ENCODE results near the gene EPN2.

The EPN2 gene

DNA sequence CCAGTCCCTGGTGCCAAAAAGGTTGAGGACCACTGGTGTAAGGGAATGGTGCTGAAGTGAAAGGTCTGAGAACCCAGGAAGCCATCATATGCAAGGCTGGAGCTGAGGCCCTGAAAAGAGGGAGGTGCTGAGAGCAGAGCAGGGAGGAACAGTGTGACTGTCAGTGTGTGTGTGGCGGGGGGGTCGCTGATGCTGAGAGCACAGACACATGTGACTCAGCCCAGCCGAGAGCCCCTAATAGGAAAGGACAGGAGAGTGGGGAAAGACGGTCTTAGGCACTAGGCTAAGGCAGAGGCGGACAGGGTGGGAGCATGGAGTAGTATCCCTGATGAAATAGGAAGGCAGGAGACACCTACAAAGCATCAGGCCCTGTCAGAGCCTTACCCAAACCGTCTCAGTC, 124.2 kb downstream of the EPN2 start:
- in situ Hi-C loops (cut with HindIII; ENCODE audit: low sequenced_read_pairs) = loop anchor here (5.0 to 25.0 kb wide), 2 partner anchors 96 to 426 kb away; no protein-coding TSS in a partner anchor

DNA sequence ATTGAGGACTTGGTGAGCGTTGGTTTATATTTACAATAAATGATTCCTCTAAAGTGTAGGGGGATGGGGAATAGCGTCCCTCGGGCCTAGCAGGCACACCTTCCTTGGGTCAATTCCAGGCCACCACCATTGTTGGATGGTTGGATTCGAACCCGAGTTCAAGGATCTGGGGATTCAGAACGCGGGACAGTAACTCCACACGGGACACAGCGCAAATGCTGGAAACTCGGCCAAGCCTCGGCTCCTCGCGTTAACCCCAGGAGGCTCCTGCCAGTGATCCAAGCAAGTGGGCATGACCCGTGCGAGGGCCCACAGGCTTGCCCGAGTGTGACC, 124.7 kb downstream of the EPN2 start:
- in situ Hi-C loops (cut with HindIII; ENCODE audit: low sequenced_read_pairs) = loop anchor here (5.0 to 25.0 kb wide), 2 partner anchors 95 to 425 kb away; no protein-coding TSS in a partner anchor

DNA sequence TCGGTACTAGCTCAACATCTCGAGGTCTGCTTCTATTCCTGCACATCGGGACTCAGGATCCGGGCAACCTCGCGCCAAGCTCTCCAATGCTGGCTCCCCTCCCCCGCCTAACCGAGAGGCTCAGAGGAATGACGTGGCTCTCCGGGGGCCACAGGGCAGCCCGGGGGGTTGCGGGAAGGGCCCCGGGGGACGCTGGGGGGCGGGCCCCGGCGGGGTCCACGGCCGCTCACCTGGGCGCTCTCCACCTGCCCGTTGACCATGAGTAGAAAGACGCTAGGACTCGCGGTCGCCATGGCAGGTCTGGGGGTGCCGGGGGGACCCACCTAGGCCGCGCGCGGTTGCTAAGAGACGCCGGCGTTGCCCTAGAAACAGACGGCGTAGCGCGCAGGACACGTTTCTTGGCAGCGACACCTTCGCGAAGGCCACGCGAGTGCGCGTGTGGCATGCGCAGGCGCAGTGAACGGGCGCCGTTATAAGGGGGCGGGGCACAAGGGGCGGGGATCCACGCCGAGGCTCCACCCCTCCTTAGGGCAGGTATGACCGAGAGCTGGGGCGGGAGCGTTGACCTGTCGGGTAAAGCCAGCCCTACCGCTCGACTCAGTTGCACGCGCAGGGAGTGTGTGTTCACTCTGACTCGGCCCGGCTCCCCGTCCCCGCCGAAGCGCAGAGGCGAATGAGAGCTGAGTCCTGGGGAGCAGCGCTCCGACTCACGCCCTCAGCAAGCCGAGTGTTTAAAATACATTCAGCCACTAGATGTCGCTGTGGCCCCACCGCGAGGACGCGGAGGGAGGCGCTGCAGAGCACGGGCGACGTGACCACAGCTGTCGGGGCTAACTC, 125.3 kb downstream of the EPN2 start, which contains the start of gene B9D1:
Gene B9D1 (minus strand): TSS at position 447 of the 837 bp plus-strand sequence. CDS start 154 bp downstream, at position 293.
- in situ Hi-C loops (cut with HindIII; ENCODE audit: low sequenced_read_pairs) = loop anchor here (5.0 to 25.0 kb wide), 2 partner anchors 95 to 425 kb away; no protein-coding TSS in a partner anchor

DNA sequence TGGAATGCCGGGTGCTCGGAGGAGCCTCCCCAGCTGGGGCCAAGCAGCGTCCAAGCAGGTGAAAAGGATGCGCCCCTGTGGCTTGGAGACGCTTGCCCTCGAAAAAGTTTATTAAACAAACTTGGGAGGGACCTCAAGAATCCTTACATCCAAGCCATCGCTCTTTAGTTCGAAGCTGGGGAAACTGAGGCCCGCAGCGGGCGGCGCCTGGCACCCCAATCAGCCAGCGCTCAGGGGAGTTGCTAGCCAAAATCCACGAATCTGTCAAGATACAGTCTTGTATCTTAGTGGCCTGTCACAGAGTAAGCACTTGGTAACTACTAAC, 125.9 kb downstream of the EPN2 start:
- in situ Hi-C loops (cut with HindIII; ENCODE audit: low sequenced_read_pairs) = loop anchor here (5.0 to 25.0 kb wide), 2 partner anchors 94 to 424 kb away; no protein-coding TSS in a partner anchor

DNA sequence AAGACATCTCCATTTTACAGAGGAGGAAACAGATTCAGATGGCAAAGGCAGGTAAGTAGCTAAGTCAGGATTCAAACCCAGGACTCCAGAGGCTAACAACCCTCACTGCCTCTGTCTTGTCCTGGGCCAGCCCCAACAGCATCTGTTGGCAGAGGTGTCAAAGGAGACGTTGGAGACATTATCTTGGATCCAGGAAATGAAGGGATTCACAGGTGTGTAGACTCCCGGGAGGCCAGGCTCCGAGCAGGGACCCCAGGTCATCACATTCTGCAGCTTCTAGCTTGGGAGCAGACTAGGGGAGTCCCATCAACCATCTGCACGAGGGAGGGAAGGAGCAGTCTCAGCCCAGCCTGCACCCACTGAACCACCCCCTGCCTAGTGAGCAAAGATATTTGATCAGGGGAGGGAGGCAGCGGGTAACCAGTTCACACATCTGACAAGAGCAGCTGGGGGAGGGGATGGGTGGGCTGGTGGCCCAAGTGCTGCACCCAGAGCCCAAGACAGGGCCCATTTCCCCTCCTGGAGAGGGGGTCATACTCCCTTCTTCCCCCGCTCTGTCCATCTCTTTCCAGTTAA, 126.4 kb downstream of the EPN2 start:
- in situ Hi-C loops (cut with HindIII; ENCODE audit: low sequenced_read_pairs) = loop anchor here (5.0 to 25.0 kb wide), 2 partner anchors 94 to 424 kb away; no protein-coding TSS in a partner anchor

DNA sequence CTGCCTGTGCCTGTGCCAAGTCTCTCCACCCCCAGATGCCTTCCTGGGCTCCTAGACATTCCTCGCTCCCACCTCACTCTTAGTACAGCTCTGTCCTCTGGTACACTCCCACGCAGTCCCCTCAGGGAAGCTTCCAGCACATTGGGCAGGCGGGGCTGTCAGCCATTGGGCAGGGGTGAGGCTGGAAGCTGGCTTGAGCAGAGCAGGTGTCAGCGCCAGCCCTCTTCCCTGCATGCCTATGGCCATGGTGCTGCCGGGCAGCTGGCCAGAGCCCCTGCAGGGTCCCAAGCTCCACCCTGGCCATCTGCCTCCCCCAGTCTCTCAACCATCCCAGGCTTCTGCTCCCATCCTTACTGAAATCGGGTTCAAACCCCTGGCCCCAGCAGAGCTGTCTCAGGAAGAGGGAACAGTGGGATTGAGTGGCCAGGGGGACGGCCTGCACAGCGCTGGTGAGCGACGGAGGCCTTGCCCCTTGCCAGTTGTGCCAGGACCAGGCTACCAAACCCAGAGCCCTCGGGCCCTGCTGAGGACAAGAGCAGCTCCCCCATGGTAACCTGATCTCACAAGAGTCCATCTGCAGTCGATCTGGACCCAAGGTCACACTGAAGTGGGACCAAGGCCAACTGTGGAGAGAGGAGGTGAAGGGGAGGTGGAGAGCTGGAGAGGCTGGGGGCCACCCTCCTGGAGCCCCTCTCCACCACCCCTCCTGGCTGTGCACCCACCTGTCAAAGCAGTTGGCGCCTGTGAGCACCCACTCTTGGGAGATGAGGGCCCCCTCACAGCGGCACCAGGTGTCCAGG, 127.7 kb downstream of the EPN2 start:
- in situ Hi-C loops (cut with HindIII; ENCODE audit: low sequenced_read_pairs) = loop anchor here (5.0 to 25.0 kb wide), 2 partner anchors 92 to 422 kb away; no protein-coding TSS in a partner anchor

GRCh38 chr17:19365499-19365817, 128.3 kb downstream of the EPN2 start:
- in situ Hi-C loops (cut with HindIII; ENCODE audit: low sequenced_read_pairs) = loop anchor here (25.0 kb wide), 1 partner anchor 422 kb away; no protein-coding TSS in a partner anchor

GRCh38 chr17:19365833-19366636, 128.9 kb downstream of the EPN2 start:
- in situ Hi-C loops (cut with HindIII; ENCODE audit: low sequenced_read_pairs) = loop anchor here (25.0 kb wide), 1 partner anchor 421 kb away; no protein-coding TSS in a partner anchor

GRCh38 chr17:19366637-19366972, 129.4 kb downstream of the EPN2 start:
- in situ Hi-C loops (cut with HindIII; ENCODE audit: low sequenced_read_pairs) = loop anchor here (25.0 kb wide), 1 partner anchor 421 kb away; no protein-coding TSS in a partner anchor

- in situ Hi-C loops (cut with HindIII; ENCODE audit: low sequenced_read_pairs) = loop anchor here (25.0 kb wide), 1 partner anchor 419 kb away; no protein-coding TSS in a partner anchor
These were observed 131.1 kb downstream of the EPN2 start for GRCh38 chr17:19368229-19368628.

DNA sequence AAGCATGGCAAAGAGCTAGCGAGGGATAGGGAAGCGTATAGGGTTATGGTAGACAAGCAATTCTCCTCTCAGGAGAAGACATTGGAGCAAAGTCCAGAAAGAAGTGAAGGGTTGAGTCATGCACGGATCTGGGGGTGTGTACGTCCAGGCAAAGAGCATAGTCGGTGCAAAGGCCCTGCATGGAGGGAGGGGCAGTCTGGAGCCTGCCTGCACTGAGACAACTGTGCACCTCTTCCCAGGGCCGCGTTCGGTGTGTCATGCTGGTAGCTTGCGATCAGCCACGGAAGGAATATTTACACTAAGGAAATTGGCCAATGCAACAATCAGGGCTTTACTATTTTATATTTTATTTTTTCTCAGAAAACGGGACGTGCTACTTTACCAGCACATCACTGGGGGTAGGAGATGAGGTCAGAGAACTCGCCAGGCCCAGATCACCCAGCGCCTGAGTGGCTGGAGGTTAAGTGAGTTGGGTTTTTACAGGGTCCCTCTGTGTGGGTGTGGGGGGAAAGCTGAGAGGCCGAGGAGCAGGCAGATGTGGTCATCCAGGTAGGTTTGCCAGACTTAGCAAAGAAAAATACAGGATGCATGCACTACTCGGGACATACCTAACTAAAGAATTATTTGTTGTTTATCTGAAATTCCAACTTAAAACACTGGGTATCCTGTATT, 132.1 kb downstream of the EPN2 start:
- in situ Hi-C loops (cut with HindIII; ENCODE audit: low sequenced_read_pairs) = loop anchor here (25.0 kb wide), 1 partner anchor 418 kb away; no protein-coding TSS in a partner anchor

- in situ Hi-C loops (cut with HindIII; ENCODE audit: low sequenced_read_pairs) = loop anchor here (25.0 kb wide), 1 partner anchor 417 kb away; no protein-coding TSS in a partner anchor
These were observed 132.8 kb downstream of the EPN2 start for GRCh38 chr17:19369846-19370492.

DNA sequence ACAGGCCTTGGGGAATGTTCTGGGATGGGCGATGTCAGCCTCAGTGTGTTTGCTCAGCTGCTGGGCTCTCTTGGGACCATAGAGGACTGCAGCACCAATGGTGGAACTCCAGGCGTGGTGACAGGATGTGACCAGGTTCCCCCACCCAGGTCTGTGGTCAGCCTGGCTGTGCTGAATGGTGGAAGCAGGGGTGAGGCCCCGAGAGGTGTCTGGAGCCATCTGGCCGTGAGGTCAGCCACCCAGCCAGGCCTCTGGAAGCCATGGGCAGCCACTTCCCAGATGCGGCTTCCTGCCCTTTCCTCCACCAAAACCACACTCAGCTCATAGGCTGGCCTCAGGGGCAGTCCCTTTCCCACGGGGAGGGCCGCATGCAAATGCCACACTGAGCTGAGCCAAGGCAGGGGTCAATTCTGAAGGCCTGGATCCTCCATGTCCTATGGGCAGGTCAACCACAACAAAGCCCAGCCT, 133.4 kb downstream of the EPN2 start:
- in situ Hi-C loops (cut with HindIII; ENCODE audit: low sequenced_read_pairs) = loop anchor here (25.0 kb wide), 1 partner anchor 417 kb away; no protein-coding TSS in a partner anchor

DNA sequence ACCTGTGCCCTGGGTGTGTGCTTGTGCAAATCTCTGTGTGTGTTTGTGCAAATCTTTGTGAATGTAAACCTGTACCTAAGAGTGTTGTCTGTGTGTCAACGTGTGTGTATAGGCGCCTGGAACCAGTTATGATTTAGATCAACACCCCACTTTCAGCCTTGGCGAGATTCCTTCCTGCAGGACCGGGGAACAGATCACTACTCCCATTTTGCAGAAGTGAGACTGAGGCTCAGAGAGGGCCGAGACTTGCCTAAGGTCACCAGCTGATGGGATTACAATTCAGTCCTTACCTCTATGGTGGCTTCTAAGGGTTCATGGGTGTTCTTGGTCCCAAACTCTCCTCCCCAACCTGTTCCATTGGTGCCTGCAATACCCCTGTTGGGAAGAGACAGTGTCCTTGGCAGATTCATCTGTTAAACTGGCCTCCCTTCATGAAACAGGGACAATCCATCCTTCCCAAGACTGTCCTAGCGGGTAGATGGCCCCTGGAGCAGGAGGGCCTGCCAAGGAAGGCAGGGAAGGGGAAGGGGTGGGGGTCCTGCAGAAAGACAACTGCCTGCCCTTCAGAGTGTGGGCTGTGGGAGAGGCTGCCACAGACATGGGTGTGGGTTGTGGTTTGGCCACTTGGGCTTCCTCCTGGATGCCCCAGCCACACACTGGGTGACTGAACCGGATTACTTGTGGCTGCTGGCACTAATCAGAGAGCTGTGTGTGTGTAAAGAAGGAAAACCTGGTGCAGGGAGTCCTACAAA, 134.3 kb downstream of the EPN2 start:
- in situ Hi-C loops (cut with HindIII; ENCODE audit: low sequenced_read_pairs) = loop anchor here (25.0 kb wide), 1 partner anchor 416 kb away; no protein-coding TSS in a partner anchor

DNA sequence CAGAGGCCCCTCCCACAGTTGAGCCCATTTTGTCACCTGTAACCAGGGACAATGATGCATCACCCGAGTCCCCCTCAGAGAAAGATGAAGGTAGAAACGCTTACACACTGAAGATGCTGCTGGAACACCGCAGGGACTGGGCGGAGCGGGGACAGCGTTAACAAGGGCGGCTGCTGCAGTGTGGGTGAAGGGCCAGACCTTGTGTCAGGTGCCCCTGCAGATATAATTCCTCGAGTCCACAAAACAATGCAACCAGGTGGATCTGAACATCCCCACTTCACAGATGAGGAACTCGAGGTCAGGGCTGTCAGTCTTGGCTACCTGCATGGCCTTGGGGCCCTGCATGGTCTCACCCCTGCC, 134.8 kb downstream of the EPN2 start:
- in situ Hi-C loops (cut with HindIII; ENCODE audit: low sequenced_read_pairs) = loop anchor here (25.0 kb wide), 1 partner anchor 415 kb away; no protein-coding TSS in a partner anchor

DNA sequence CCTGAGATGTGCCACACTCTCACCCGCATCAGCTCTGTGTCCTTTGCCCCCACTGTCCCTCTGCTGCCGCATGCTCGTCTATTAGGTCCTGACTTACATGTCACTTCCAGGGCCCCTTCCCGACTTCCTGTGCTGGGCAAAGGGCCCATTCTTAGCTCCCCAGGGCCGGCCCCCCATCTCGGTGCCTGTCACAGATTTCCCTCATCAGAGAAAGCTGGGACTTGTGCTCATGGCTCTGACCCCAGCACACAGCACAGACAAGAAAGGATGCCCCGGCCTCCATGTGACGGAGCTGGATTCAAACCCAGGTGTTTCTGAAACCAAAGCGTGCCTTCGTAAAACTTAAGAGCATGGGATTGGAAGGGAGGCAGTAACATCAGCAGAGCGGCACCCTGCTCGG, 135.3 kb downstream of the EPN2 start:
- in situ Hi-C loops (cut with HindIII; ENCODE audit: low sequenced_read_pairs) = loop anchor here (25.0 kb wide), 1 partner anchor 415 kb away; no protein-coding TSS in a partner anchor

GRCh38 chr17:19372866-19373504, 135.8 kb downstream of the EPN2 start:
- in situ Hi-C loops (cut with HindIII; ENCODE audit: low sequenced_read_pairs) = loop anchor here (25.0 kb wide), 1 partner anchor 414 kb away; no protein-coding TSS in a partner anchor
